ENCODE data around the gene C5orf58.

The C5orf58 gene

DNA sequence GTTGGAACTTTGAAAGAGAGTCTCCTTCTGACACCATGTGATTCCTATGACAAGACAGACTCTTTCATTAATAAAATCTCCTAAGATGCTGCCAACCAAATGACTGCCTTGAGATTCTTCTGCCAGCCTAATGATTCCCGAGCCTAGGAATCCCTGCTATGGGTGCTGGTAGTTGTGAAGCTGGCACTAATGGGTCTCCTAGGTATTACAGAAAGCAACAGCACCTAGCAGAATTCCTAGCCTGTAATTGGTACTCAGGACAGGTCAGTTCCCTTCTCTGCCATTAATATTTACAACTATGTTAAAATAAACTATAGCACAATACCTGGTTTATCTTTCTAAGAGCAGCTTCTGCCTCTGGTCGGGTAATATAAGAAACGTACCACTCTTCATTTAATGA, 19.3 kb downstream of the C5orf58 start:
- TF ChIP-seq ZNF70 (CRISPR knock-in tag; IDR thresholded peaks at IDR 0.05): no peak
- TF ChIP-seq GLIS3 (CRISPR knock-in tag; IDR thresholded peaks at IDR 0.05): no peak
- TF ChIP-seq TOX (CRISPR knock-in tag; IDR thresholded peaks at IDR 0.05; ENCODE audit: borderline replicate concordance): no peak
- TF ChIP-seq ZNF8 (CRISPR knock-in tag; IDR thresholded peaks at IDR 0.05): no peak
- TF ChIP-seq, protein P1, sequence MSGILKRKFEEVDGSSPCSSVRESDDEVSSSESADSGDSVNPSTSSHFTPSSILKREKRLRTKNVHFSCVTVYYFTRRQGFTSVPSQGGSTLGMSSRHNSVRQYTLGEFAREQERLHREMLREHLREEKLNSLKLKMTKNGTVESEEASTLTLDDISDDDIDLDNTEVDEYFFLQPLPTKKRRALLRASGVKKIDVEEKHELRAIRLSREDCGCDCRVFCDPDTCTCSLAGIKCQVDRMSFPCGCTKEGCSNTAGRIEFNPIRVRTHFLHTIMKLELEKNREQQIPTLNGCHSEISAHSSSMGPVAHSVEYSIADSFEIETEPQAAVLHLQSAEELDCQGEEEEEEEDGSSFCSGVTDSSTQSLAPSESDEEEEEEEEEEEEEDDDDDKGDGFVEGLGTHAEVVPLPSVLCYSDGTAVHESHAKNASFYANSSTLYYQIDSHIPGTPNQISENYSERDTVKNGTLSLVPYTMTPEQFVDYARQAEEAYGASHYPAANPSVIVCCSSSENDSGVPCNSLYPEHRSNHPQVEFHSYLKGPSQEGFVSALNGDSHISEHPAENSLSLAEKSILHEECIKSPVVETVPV (CRISPR knock-in tag; IDR thresholded peaks at IDR 0.05): no peak
- no peak for TF ChIP-seq TSHZ2 (CRISPR knock-in tag; IDR thresholded peaks at IDR 0.05)
- TF ChIP-seq POU6F1 (CRISPR knock-in tag; IDR thresholded peaks at IDR 0.05; ENCODE audit: borderline replicate concordance, low read depth): no peak
- no peak for TF ChIP-seq PATZ1 (CRISPR knock-in tag; IDR thresholded peaks at IDR 0.05; ENCODE audit: borderline replicate concordance)
- no peak for TF ChIP-seq PPARA (CRISPR knock-in tag; IDR thresholded peaks at IDR 0.05; ENCODE audit: borderline replicate concordance)
- TF ChIP-seq, protein P2, sequence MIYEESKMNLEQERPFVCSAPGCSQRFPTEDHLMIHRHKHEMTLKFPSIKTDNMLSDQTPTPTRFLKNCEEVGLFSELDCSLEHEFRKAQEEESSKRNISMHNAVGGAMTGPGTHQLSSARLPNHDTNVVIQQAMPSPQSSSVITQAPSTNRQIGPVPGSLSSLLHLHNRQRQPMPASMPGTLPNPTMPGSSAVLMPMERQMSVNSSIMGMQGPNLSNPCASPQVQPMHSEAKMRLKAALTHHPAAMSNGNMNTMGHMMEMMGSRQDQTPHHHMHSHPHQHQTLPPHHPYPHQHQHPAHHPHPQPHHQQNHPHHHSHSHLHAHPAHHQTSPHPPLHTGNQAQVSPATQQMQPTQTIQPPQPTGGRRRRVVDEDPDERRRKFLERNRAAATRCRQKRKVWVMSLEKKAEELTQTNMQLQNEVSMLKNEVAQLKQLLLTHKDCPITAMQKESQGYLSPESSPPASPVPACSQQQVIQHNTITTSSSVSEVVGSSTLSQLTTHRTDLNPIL (CRISPR knock-in tag; IDR thresholded peaks at IDR 0.05; ENCODE audit: low read depth): no peak
- no peak for TF ChIP-seq ZFP30 (CRISPR knock-in tag; IDR thresholded peaks at IDR 0.05)
- no peak for TF ChIP-seq OSR1 (CRISPR knock-in tag; IDR thresholded peaks at IDR 0.05)
- no peak for TF ChIP-seq TCF4 (CRISPR knock-in tag; IDR thresholded peaks at IDR 0.05; ENCODE audit: borderline replicate concordance)
- no peak for TF ChIP-seq ZC3H10 (CRISPR knock-in tag; IDR thresholded peaks at IDR 0.05)
- no peak for TF ChIP-seq BACH2 (CRISPR knock-in tag; IDR thresholded peaks at IDR 0.05; ENCODE audit: borderline replicate concordance)
- no peak for TF ChIP-seq ZFP3 (CRISPR knock-in tag; IDR thresholded peaks at IDR 0.05)
- no peak for TF ChIP-seq ESRRG (CRISPR knock-in tag; IDR thresholded peaks at IDR 0.05)
- no peak for ATAC-seq

DNA sequence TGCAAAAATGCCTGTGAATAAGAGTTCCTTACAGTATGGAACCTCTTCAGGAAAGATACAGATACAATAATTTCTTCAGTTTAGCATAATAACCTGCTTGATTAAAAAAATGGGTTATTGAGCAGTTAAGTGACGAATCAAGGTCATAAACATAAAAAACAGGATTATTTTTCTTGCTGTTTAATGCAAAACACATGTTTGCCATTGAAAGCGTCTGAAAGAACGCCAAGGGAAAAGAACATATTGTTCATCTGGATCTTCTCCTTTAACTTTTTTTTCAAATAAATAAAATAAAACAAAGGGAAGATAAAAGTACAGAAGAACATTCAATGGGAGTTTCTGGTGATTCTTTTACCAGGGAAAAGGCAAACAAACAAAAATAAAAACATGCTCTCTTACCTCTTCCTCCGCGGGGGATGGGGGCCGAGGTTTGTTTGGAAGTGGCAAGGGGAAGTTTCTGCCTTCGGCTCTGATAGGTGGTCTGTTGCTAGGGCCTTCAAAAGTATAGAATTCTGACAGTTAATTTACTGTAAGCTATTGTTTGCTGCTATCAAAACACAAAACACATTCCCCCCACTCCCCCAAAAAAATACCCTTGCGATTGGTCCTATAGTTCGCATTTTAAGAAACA, 20.1 kb downstream of the C5orf58 start:
- no peak for ATAC-seq
- TF ChIP-seq, protein P2 (CRISPR knock-in tag; IDR thresholded peaks at IDR 0.05; ENCODE audit: low read depth): no peak
- TF ChIP-seq TCF4 (CRISPR knock-in tag; IDR thresholded peaks at IDR 0.05; ENCODE audit: borderline replicate concordance): peak; percentile 77

GRCh38 chr5:170254056-170254455, 21.3 kb downstream of the C5orf58 start:
- ATAC-seq: no peak
- TF ChIP-seq ZFP30 (CRISPR knock-in tag; IDR thresholded peaks at IDR 0.05) (no peak), ZC3H10 (CRISPR knock-in tag; IDR thresholded peaks at IDR 0.05) (no peak), RARB (CRISPR knock-in tag; IDR thresholded peaks at IDR 0.05) (no peak), PATZ1 (CRISPR knock-in tag; IDR thresholded peaks at IDR 0.05; ENCODE audit: borderline replicate concordance) (no peak), TSHZ2 (CRISPR knock-in tag; IDR thresholded peaks at IDR 0.05) (no peak), ZNF565 (CRISPR knock-in tag; conservative IDR thresholded peaks at IDR 0.05; ENCODE audit: low read depth) (no peak), GLIS3 (CRISPR knock-in tag; IDR thresholded peaks at IDR 0.05) (no peak), TOX (CRISPR knock-in tag; IDR thresholded peaks at IDR 0.05; ENCODE audit: borderline replicate concordance) (no peak)
- TF ChIP-seq, protein P1 (CRISPR knock-in tag; IDR thresholded peaks at IDR 0.05): no peak
